Mesenteric fat pad (tissue), 1 donor: ENCODE measurements around the gene IFNW1. TPM values are rescaled to one million over a fixed set of nuclear protein-coding genes. Genes with fewer than 3 reads are reported as not detected.
"Not testable (repeated sequence)": the region's sequence is repeated elsewhere in the genome, so short reads cannot be mapped to it uniquely, and the experiment has no call there.

ENCODE experiments used
- DNase-seq: peaks from one replicate; pipeline ENCODE4 v3.0.0-alpha.2; 2020; ENCODE audit warnings: low spot score
- long read RNA-seq: library from polyadenylated mRNA; unstranded; transcript quantifications from one replicate; pipeline ENCODE4 v2.0.0, GENCODE V29; 2020
- total RNA-seq: library from RNA; stranded (reverse); fragmentation: NEBNext Ultra II Directional; extraction: Animal tissue kit (Norgen Biotek cat#: 25700); gene quantifications from one replicate; pipeline ENCODE4 v1.2.1, GENCODE V29; 2021
- donor health status: DM: yes; HTN: yes; CAD: no.

Gene IFNW1
- not detected for total RNA-seq
- long read RNA-seq = 0 reads

- no peak for DNase-seq
Observed at GRCh38 chr9:21141427-21141882, at the start of gene IFNW1. IFNW1 (minus strand) TSS chr9:21141832; CDS start chr9:21141570, 262 bp downstream.

GRCh38 chr9:21187487-21187886 lies 45.9 kb upstream of the IFNW1 start, which contains the start of gene IFNA4:
IFNA4 (minus strand) TSS chr9:21187587; CDS start chr9:21187531, 56 bp downstream.
- not testable (repeated sequence) for DNase-seq

GRCh38 chr9:21182810-21183736 lies 41.4 kb upstream of the IFNW1 start:
- not testable (repeated sequence) for DNase-seq

- DNase-seq = no peak
Observed at GRCh38 chr9:21174671-21175070, 33.0 kb upstream of the IFNW1 start.

DNA sequence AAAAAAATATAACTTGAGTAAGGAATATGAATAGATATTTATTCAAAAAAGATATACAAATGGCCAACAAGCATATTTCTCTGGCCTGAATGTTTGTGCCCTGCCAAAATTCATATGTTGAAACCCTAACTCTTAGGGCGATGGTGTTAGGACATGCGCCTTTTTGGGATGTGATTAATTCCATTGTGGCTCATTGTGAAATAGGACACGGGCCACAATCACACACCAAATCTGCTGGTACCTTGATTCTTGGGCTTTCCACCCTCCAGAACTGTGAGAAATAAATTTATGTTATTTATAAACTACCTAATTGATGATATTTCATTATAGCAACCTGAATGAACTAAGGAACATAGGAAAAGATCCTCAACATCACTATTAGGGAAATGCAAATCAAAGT lies 30.5 kb upstream of the IFNW1 start:
- no peak for DNase-seq

- DNase-seq = no peak
Observed at GRCh38 chr9:21171351-21171750, 29.7 kb upstream of the IFNW1 start.

GRCh38 chr9:21166560-21166959 lies 24.9 kb upstream of the IFNW1 start, which contains the start of gene IFNA21:
IFNA21 (minus strand) TSS chr9:21166660; CDS start chr9:21166612, 48 bp downstream.
- not testable (repeated sequence) for DNase-seq

DNA sequence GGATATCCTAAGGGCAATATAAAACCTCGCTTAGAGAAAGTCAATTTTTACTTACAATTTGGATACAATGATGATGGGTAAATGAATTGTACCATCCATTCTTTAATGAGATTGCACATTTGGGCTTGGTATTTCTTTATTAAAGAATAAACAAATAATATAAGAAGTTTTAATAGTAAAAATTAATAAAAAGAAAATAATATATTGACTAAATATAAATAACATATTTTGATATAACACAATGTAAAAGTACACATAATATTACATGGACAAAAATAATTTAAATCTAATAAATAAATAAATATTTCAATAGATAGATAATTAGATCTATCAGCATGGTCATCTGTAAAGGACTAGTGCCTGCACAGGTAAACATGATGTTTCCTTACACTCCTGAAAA lies 23.9 kb upstream of the IFNW1 start:
- no peak for DNase-seq

GRCh38 chr9:21160178-21160577 lies 18.5 kb upstream of the IFNW1 start:
- no peak for DNase-seq

DNA sequence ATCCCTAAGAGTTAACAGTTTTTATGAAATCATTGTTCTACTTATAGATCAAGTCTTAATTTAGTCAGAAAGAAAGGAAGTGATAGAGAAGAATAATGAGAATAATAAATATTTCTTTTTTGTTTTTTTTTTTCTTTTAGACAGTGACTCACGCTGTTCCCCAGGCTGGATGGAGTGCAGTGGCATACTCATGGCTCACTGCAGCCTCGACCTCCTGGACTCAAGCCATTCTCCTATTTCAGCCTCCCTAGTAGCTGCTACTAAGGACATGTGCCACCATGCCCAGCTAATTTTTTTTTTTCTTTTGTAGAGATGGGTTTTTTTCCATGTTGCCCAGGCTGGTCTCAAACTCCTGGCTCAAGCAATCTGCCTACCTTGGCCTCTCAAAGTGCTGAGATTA lies 13.9 kb upstream of the IFNW1 start:
- no peak for DNase-seq

DNA sequence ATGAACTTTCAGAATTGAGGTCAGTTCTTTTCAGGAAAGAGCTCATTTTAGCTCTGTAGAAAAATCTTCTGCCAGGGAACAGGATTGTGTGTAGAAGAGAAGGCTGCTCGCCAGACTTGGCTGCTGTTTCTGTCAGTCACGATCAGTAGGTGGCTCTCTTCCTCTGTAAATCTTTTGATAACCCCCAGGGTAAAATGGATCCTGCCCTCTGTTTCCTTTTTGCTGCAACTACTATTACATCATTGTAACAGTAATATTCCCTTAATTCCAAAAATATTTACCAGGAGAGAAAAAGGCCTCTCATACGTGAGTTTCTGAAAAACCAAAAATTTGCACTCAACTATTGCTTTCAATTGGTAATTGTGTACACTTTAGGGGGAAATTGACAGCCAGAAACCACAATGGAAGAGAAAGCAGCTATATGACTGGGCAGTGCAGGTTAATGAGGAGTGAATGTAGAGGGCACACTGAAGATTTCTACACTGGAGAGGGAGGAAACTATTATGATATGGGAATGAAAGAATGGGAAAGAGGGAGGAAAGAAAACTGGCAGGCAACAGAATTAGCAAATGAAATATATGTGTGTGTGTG lies 12.5 kb upstream of the IFNW1 start:
- DNase-seq = no peak

DNA sequence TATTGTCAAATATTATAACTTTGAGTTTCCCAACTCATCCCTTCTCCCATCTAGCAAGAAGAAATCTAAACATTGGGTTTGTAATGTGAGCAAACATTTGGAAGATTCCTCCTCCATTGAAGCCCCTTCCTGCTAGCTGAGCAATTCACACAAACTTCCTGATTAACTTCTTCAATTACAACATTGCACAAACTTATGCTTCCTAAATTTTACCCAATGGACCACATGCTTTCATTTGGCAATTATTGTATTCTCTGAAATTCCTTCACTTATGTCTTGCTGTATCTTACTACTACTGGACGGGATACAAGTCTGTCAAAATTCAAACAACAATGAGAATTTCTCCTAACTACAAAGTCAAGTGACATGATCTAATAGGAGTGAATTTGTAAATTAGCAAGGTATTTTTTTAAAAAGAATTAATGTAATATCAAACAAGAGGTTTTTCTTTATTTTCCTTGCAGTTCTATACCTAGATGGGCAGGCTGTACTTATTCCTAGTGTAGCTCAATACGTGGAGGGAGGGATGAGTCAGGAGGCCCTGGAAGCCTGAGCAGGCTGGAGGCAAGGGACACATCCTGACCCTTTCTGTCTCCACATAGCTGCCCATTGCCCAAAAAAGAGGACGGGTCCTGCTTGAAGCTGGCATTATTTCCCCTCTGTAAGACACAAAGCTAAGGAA lies 11.8 kb upstream of the IFNW1 start:
- no peak for DNase-seq

- no peak for DNase-seq
Observed at GRCh38 chr9:21144603-21145002, 3.0 kb upstream of the IFNW1 start.

GRCh38 chr9:21137020-21137419 lies 4.6 kb downstream of the IFNW1 start:
- no peak for DNase-seq

DNA sequence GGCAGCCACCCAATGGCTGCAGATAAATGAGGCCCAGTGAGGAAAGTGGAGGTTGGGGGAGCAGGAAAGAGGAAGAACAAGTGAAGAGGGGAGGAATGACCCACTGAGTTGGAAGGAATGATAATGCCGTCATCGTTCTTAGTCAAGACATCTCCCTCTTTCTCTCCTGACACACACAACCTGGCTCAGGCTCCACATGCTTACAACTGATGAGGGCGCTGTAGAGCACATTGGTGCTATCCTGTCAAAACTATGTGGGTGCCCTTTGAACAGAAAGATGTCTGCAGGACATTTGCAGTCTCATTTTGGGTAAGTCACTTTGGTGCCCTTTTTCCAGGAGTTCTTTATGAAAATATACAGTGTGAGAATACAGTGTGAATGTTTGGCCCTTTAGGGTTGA lies 5.9 kb downstream of the IFNW1 start:
- DNase-seq = no peak

- not testable (repeated sequence) for DNase-seq
Observed at GRCh38 chr9:21128186-21128585, 13.4 kb downstream of the IFNW1 start.

DNA sequence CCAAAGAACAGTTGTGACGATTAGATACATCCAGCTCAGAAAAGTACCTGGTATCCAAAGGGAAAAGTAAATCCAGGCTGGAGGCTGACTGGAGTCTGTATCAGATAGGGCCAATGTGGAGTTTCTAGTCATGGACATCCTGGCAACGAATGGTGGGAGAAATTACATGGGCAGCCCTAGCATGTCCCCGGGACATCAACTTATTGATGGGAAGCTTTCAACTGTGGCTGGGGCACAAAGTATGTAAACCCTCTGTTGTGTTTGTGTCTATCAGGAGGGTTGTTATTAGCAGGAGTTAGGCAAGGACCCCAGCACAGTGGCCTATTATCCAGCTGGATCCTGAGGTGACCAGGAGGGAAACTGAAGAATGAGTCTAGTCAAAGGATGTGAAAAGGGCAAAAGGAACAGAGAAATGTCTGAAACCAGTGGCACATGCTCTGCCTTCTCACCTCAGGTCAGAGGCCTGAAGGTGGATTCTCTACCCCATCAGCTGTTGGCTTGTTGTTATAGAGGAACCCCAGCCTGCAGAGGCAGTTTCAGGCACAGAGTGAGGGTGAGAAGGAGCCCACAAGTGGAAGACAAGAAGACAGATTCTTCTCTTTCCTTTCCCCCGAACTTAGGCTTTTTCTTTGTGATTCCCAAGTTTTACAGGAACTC lies 19.9 kb downstream of the IFNW1 start:
- no peak for DNase-seq

DNA sequence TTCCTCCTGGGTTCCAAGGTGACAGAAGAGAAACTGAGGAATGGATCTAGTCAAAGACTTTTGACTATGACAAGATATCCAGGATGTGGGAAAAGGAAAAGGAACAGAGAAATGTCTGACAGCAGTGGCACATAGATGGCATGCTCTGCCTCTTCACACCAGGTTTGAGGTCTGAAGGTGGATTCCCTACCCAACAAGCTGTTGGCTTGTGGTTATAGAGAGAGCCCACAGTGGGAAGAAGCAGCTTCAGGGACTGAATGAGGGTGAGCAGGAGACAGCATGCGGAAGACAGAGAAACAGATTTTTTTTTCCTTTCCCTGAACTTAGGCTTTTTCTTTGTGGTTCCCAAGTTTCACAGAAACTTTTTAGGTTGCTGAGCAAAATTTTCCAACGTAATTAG lies 20.6 kb downstream of the IFNW1 start:
- DNase-seq = no peak

GRCh38 chr9:21119093-21119770 lies 22.4 kb downstream of the IFNW1 start:
- no peak for DNase-seq

GRCh38 chr9:21114311-21114710 lies 27.3 kb downstream of the IFNW1 start:
- DNase-seq = no peak
